HepG2 (cell line): ENCODE data around the gene RPL41. TPM values are rescaled to one million over a fixed set of nuclear protein-coding genes. Genes with fewer than 3 reads are reported as not detected.

Experiments
- BRF2 ChIP-seq: sonication (generic); formaldehyde crosslinking; IDR thresholded peaks from 2 replicates; pipeline ENCODE4 v1.8.1; 2022; ENCODE audit warnings: mild to moderate bottlenecking, missing genetic modification reagents
- DNMT3B ChIP-seq: conservative IDR thresholded peaks from 2 replicates; pipeline ENCODE4 v1.6.1; 2016; ENCODE audit warnings: missing biosample characterization, control low read depth
- DRAP1 ChIP-seq: IDR thresholded peaks from 2 replicates; pipeline ENCODE4 v1.6.1; 2016; ENCODE audit warnings: missing genetic modification reagents, missing compliant biosample characterization
- FOXA3 ChIP-seq: IDR thresholded peaks from 2 replicates; pipeline ENCODE4 v1.6.1; 2016; ENCODE audit warnings: missing genetic modification reagents, missing compliant biosample characterization
- GMEB1 ChIP-seq: sonication (generic); formaldehyde crosslinking; IDR thresholded peaks from 2 replicates; pipeline ENCODE4 v1.5.1; 2020; ENCODE audit warnings: missing genetic modification reagents, mild to moderate bottlenecking, borderline replicate concordance
- HIVEP1 ChIP-seq: sonication (generic); formaldehyde crosslinking; IDR thresholded peaks from 2 replicates; pipeline ENCODE4 v1.4.0; 2020; ENCODE audit warnings: mild to moderate bottlenecking, missing genetic modification reagents
- HOMEZ ChIP-seq: IDR thresholded peaks from 2 replicates; pipeline ENCODE4 v1.6.1; 2016; ENCODE audit warnings: low read depth
- KLF12 ChIP-seq: sonication (generic); formaldehyde crosslinking; IDR thresholded peaks from 2 replicates; pipeline ENCODE4 v1.4.0; 2020; ENCODE audit warnings: missing genetic modification reagents, borderline replicate concordance
- MAFK ChIP-seq, 2 experiments: IDR thresholded peaks in 1 of 2; conservative IDR thresholded peaks in 1 of 2; 2 replicates each; pipeline ENCODE4 v1.6.1; 2011; ENCODE audit warnings: improper control_type of control experiment in 2 of 2, low read length in 2 of 2
- NPAS2 ChIP-seq: sonication (generic); formaldehyde crosslinking; IDR thresholded peaks from 2 replicates; pipeline ENCODE4 v1.8.0; 2022; ENCODE audit warnings: mild to moderate bottlenecking, missing genetic modification reagents, borderline replicate concordance
- WIZ ChIP-seq: sonication (generic); formaldehyde crosslinking; IDR thresholded peaks from 2 replicates; pipeline ENCODE4 v1.5.1; 2020; ENCODE audit warnings: mild to moderate bottlenecking, missing genetic modification reagents
- ZNF205 ChIP-seq: IDR thresholded peaks from 2 replicates; pipeline ENCODE4 v1.6.1; 2018; ENCODE audit warnings: missing biosample characterization, missing genetic modification reagents
- ZNF30 ChIP-seq: sonication (generic); formaldehyde crosslinking; IDR thresholded peaks from 2 replicates; pipeline ENCODE4 v1.5.0; 2020; ENCODE audit warnings: mild to moderate bottlenecking, missing genetic modification reagents
- ZNF503 ChIP-seq: sonication (generic); formaldehyde crosslinking; IDR thresholded peaks from 2 replicates; pipeline ENCODE4 v1.4.0; 2020; ENCODE audit warnings: missing genetic modification reagents
- ZNF510 ChIP-seq: sonication (generic); formaldehyde crosslinking; IDR thresholded peaks from 2 replicates; pipeline ENCODE4 v1.4.0; 2020; ENCODE audit warnings: low read depth, mild to moderate bottlenecking, missing genetic modification reagents
- ZNF747 ChIP-seq: sonication (generic); formaldehyde crosslinking; IDR thresholded peaks from 2 replicates; pipeline ENCODE4 v1.8.1; 2023; ENCODE audit warnings: missing genetic modification reagents, mild to moderate bottlenecking, borderline replicate concordance
- polyA plus RNA-seq, 8 experiments: library from polyadenylated mRNA; depleted of rRNA in 3 of 8; stranded (reverse) in 7 of 8; unstranded in 1 of 8; fragments of >200 nt; fragmentation: Illumina TruSeq in 4 of 8; extraction: Trizol in 4 of 8; gene quantifications; 2 replicates each; pipeline versions ENCODE4 v1.2.1 to v1.2.3, GENCODE V29; 2011 to 2016; ENCODE audit warnings: low read depth in 4 of 8, missing spikeins in 1 of 8, mixed read lengths in 1 of 8; ENCODE audit not compliant: insufficient read depth in 1 of 8
- total RNA-seq, 5 experiments: library from RNA; depleted of rRNA; stranded (reverse); fragments of >200 nt; fragmentation: Illumina TruSeq; extraction: Trizol; gene quantifications; 2 replicates each; pipeline ENCODE4 v1.2.3, GENCODE V29; 2016; ENCODE audit warnings: low read depth in 1 of 5

RPL41 gene
- total and polyA plus RNA-seq, 2 of the 13 experiments (the other 11 are each of a cell fraction or from before 2014, with no cell fraction given) = 4,012 to 7,670 TPM

- TF ChIP-seq WIZ = no peak
- peak; percentile 27; the same call in 1 of the 2 replicates for TF ChIP-seq ZNF510
- TF ChIP-seq DNMT3B (CRISPR knock-in tag) = peak; percentile 62; the same call in 1 of the 2 replicates
- no peak; the same call in 1 of the 2 replicates for TF ChIP-seq GMEB1 (CRISPR knock-in tag)
- TF ChIP-seq HOMEZ (CRISPR knock-in tag) = no peak
- TF ChIP-seq HIVEP1 (CRISPR knock-in tag) = no peak
- no peak for TF ChIP-seq NPAS2 (CRISPR knock-in tag)
- TF ChIP-seq ZNF205 = no peak
- TF ChIP-seq BRF2 (CRISPR knock-in tag) = peak; percentile 74; the same call in 1 of the 2 replicates
- peak; percentile 70 for TF ChIP-seq DRAP1
- no peak for TF ChIP-seq ZNF30 (CRISPR knock-in tag)
- peak; percentile 85 for TF ChIP-seq ZNF747 (CRISPR knock-in tag)
- TF ChIP-seq ZNF503 (CRISPR knock-in tag) = no peak
- TF ChIP-seq FOXA3 = 0 out of 2 replicates have a peak, but pooled peaks have one; percentile 27
- TF ChIP-seq MAFK (conservative IDR thresholded peaks at IDR 0.05 in 1 of 2, IDR thresholded peaks at IDR 0.05 in 1 of 2; ENCODE audit: low read length in 2 of 2) = no peak
- TF ChIP-seq KLF12 (CRISPR knock-in tag) = peak; percentile 71
These were observed 36.5 kb upstream of the RPL41 start, which contains the start of gene ERBB3 (continued) for GRCh38 chr12:56079723-56080555.
